Kidney (tissue), 14 donors: Measurements from ENCODE around the gene GPSM1. TPM values are rescaled to one million over a fixed set of nuclear protein-coding genes. Genes with fewer than 3 reads are reported as not detected.

ENCODE experiments used
- DNase-seq, 5 donors: peaks; one replicate each; pipeline ENCODE4 v3.0.0-alpha.2; 2013 to 2020
- FAIRE-seq: peaks from 2 replicates; lab custom pipeline; 2012; peaks lifted over from hg19 to GRCh38; lab: Jason Lieb, UNC
- H3K27ac ChIP-seq, 2 donors: one replicate each; pipeline ENCODE4 v1.7.0; 2013; ENCODE audit warnings: low read depth in 2 of 2, low read length in 2 of 2, inconsistent platforms in 1 of 2
- H3K27me3 ChIP-seq: one replicate; pipeline ENCODE4 v1.7.1; 2013; ENCODE audit warnings: low read length, inconsistent platforms; ENCODE audit not compliant: control insufficient read depth, insufficient read depth
- H3K36me3 ChIP-seq, 3 donors: one replicate each; pipeline versions ENCODE4 v1.7.0 to v1.7.1; 2013; ENCODE audit warnings: low read length in 3 of 3, control low read depth in 1 of 3, inconsistent platforms in 1 of 3; ENCODE audit not compliant: insufficient read depth in 3 of 3, control insufficient read depth in 2 of 3
- H3K4me1 ChIP-seq, 3 donors: one replicate each; pipeline versions ENCODE4 v1.7.0 to v1.7.1; 2013; ENCODE audit warnings: low read length in 3 of 3, inconsistent platforms in 1 of 3, low read depth in 1 of 3; ENCODE audit not compliant: control insufficient read depth in 2 of 3, insufficient read depth in 2 of 3
- H3K4me3 ChIP-seq, 3 donors: one replicate each; pipeline versions ENCODE4 v1.7.0 to v1.8.1; 2013; ENCODE audit warnings: low read length in 3 of 3, control low read depth in 1 of 3, inconsistent platforms in 1 of 3
- H3K9ac ChIP-seq, 3 donors: one replicate each; pipeline versions ENCODE4 v1.7.0 to v1.7.1; 2013; ENCODE audit warnings: low read length in 3 of 3, control low read depth in 1 of 3, inconsistent platforms in 1 of 3
- H3K9me3 ChIP-seq, 3 donors: one replicate each; pipeline versions ENCODE4 v1.7.0 to v1.7.1; 2013; ENCODE audit warnings: low read length in 3 of 3, control low read depth in 1 of 3, inconsistent platforms in 1 of 3; ENCODE audit not compliant: control insufficient read depth in 2 of 3, insufficient read depth in 1 of 3
- CTCF ChIP-seq: IDR thresholded peaks from 3 replicates; pipeline ENCODE4 v1.5.1; 2012; ENCODE audit warnings: mild to moderate bottlenecking, moderate library complexity, borderline replicate concordance; ENCODE audit not compliant: insufficient read depth; ENCODE audit errors: extremely low read depth
- intact Hi-C: fragments of 100-400 bp; cut with DNase I; formaldehyde crosslinking; loops from one replicate; pipeline ENCODE4 v1.11.1; 2022
- polyA plus RNA-seq: library from polyadenylated mRNA; stranded (reverse); fragments of 350-450 nt; fragmentation: Illumina TruSeq; extraction: RNeasy Lipid Tissue Mini Kit (QIAGEN cat#74804); gene quantifications from one replicate; pipeline ENCODE4 v1.2.3, GENCODE V29; 2014; ENCODE audit warnings: low read depth, low replicate concordance; ENCODE audit not compliant: insufficient read depth
- total RNA-seq: library from RNA; stranded (reverse); fragmentation: NEBNext Ultra II Directional; extraction: Animal tissue kit (Norgen Biotek cat#: 25700); gene quantifications from one replicate; pipeline ENCODE4 v1.2.1, GENCODE V29; 2021
- donor health status: control.
- donor health status: control.
- donor health status: control.
- donor health status: control.
- donor health status: control.
- donor health status: DM: yes; HTN: yes; CAD: no.
- donor health status: Normal renal cell carcinoma (clear cell type).

The GPSM1 gene
- total and polyA plus RNA-seq, 2 donors from 2014 or later: 11.6 to 11.9 TPM

DNA sequence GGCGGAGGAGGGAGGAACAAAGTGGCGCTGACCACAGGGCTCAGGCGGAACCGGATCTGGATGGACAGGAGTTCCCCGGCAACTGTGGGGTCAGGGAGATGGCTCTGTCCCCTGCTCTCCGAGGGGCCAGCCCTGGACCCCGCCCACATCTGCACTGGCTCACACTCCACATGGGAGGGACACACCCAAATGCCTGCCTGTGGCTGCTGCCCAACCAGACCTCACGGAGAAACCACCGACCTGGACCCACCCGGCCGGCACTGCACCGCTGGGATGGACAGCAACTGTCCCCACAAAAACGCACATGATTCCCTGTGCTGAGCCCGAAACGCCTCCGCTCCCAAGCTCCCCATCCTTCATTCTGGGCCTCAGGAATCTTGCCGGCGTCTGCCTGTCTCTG, 28.2 kb upstream of the GPSM1 start:
- intact Hi-C loops: no loop called here
- no peaks in the 10 kb centered on the region for H3K36me3 ChIP-seq
- no peaks in the 10 kb centered on the region for H3K9me3 ChIP-seq
- H3K4me1 ChIP-seq: peaks cover 0 to 4% (median 0%) of the 10 kb centered on the region in 3 donors
- no peak for FAIRE-seq
- TF ChIP-seq CTCF: no peak
- H3K4me3 ChIP-seq: no peak overlapping the region
- H3K9ac ChIP-seq: no peak overlapping the region
- DNase-seq: peak in 1 of 5 donors; percentile 57
- H3K27ac ChIP-seq: no peak overlapping the region
- H3K27me3 ChIP-seq: no peaks in the 10 kb centered on the region

DNA sequence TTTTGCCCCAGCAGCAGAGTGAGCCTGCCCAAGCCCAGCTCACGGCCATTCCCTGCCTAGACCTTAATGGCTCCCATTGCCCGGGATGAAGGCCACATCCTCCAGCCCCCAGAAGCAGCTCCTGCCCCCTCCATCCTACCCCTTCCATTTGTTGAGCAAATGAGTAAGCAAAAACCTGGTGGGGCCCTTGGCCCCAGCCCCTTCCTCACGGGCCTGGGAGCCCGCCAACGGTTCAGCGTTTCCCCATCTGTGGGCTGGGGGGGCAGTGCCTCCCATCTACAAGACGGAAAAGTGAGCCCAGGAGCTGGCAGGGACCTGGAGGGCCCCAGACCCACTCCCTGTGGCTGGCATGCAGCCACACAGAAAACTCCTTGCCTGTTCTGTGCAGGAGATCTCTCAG, 27.8 kb upstream of the GPSM1 start:
- FAIRE-seq (no peak), DNase-seq (peak in 1 of 5 donors; percentile 43)

GRCh38 chr9:136300016-136300545, 27.3 kb upstream of the GPSM1 start:
- no peaks in the 10 kb centered on the region for H3K27me3 ChIP-seq
- no peak overlapping the region for H3K27ac ChIP-seq
- TF ChIP-seq CTCF: no peak
- intact Hi-C loops: no loop called here
- no peak overlapping the region for H3K9ac ChIP-seq
- H3K36me3 ChIP-seq: no peaks in the 10 kb centered on the region
- H3K4me3 ChIP-seq: no peak overlapping the region
- DNase-seq (peak in 1 of 5 donors; percentile 58), FAIRE-seq (no peak)
- no peaks in the 10 kb centered on the region for H3K9me3 ChIP-seq
- H3K4me1 ChIP-seq: peaks cover 0 to 4% (median 0%) of the 10 kb centered on the region in 3 donors

More for the DNA sequence above, 27.8 kb upstream of the GPSM1 start:
- H3K27ac ChIP-seq: no peak overlapping the region
- no peaks in the 10 kb centered on the region for H3K36me3 ChIP-seq
- no peak overlapping the region for H3K4me3 ChIP-seq
- intact Hi-C loops: no loop called here
- H3K4me1 ChIP-seq: peaks cover 0 to 4% (median 0%) of the 10 kb centered on the region in 3 donors
- no peaks in the 10 kb centered on the region for H3K9me3 ChIP-seq
- no peak overlapping the region for H3K9ac ChIP-seq
- no peaks in the 10 kb centered on the region for H3K27me3 ChIP-seq
- no peak for TF ChIP-seq CTCF

GRCh38 chr9:136300866-136301265, 26.5 kb upstream of the GPSM1 start:
- FAIRE-seq (no peak), DNase-seq (peak in 1 of 5 donors; percentile 43)
- peaks cover 0 to 4% (median 0%) of the 10 kb centered on the region in 3 donors for H3K4me1 ChIP-seq
- no peak overlapping the region for H3K9ac ChIP-seq
- no peaks in the 10 kb centered on the region for H3K9me3 ChIP-seq
- H3K27ac ChIP-seq: no peak overlapping the region
- intact Hi-C loops: no loop called here
- H3K36me3 ChIP-seq: no peaks in the 10 kb centered on the region
- H3K27me3 ChIP-seq: no peaks in the 10 kb centered on the region
- TF ChIP-seq CTCF: no peak
- no peak overlapping the region for H3K4me3 ChIP-seq
